Adrenal gland (tissue), 5 donors: ENCODE data around the gene SERINC4.

Source experiments
- POLR2A ChIP-seq, 2 donors: fragments of 450-650 bp; IDR thresholded peaks; one replicate each; pipeline ENCODE4 v1.6.1; 2017; ENCODE audit warnings: antibody characterized with exemption in 2 of 2, mild to moderate bottlenecking in 2 of 2, moderate library complexity in 1 of 2
- TF ChIP-seq, protein P1 (sequence below), 6 experiments: fragments of 450-650 bp in 4 of 6; fragments of 200-600 bp in 2 of 6; sonication (generic) in 1 of 6; IDR thresholded peaks; 1 replicate in 5 of 6; 2 replicates in 1 of 6; pipeline versions ENCODE4 v1.5.1 to v1.8.0; 2016 to 2021; ENCODE audit warnings: antibody characterized with exemption in 6 of 6, mild to moderate bottlenecking in 2 of 6, moderate library complexity in 1 of 6
- donor health status: DM: no; HTN: no; CAD: no.

GRCh38 chr15:43776718-43777266, 23.2 kb downstream of the SERINC4 start, which contains the start of gene ELL3:
- TF ChIP-seq, protein P1, sequence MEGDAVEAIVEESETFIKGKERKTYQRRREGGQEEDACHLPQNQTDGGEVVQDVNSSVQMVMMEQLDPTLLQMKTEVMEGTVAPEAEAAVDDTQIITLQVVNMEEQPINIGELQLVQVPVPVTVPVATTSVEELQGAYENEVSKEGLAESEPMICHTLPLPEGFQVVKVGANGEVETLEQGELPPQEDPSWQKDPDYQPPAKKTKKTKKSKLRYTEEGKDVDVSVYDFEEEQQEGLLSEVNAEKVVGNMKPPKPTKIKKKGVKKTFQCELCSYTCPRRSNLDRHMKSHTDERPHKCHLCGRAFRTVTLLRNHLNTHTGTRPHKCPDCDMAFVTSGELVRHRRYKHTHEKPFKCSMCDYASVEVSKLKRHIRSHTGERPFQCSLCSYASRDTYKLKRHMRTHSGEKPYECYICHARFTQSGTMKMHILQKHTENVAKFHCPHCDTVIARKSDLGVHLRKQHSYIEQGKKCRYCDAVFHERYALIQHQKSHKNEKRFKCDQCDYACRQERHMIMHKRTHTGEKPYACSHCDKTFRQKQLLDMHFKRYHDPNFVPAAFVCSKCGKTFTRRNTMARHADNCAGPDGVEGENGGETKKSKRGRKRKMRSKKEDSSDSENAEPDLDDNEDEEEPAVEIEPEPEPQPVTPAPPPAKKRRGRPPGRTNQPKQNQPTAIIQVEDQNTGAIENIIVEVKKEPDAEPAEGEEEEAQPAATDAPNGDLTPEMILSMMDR (IDR thresholded peaks at IDR 0.05) = no peak
- no peak for TF ChIP-seq POLR2A (IDR thresholded peaks at IDR 0.05)
